GM12864 (cell line): ENCODE results near the gene LARP4B.

Experiments used
- DNase-seq: peaks from one replicate; pipeline ENCODE4 v3.0.0-alpha.2; 2011; ENCODE audit warnings: low read depth
- H3K4me3 ChIP-seq: 2 replicates; pipeline ENCODE4 v1.5.1; 2011; ENCODE audit warnings: mild to moderate bottlenecking, low read depth, low read length, control low read depth
- CTCF ChIP-seq: IDR thresholded peaks from 2 replicates; pipeline ENCODE4 v1.5.1; 2011; ENCODE audit warnings: low read depth, mild to moderate bottlenecking, moderate library complexity, low read length, control low read depth, inconsistent platforms; ENCODE audit errors: missing control alignments

LARP4B gene

GRCh38 chr10:917999-918398, 13.5 kb downstream of the LARP4B start:
- no peak for TF ChIP-seq CTCF
- H3K4me3 ChIP-seq, result no peak overlapping the region
- no peak for DNase-seq

- no peak overlapping the region for H3K4me3 ChIP-seq
- no peak for TF ChIP-seq CTCF
- DNase-seq, result no peak
Measured at GRCh38 chr10:917416-917720, 14.1 kb downstream of the LARP4B start.

GRCh38 chr10:916716-917415, 14.6 kb downstream of the LARP4B start:
- H3K4me3 ChIP-seq, result no peak overlapping the region
- no peak for DNase-seq
- no peak for TF ChIP-seq CTCF

- no peak overlapping the region for H3K4me3 ChIP-seq
- TF ChIP-seq CTCF, result no peak
- DNase-seq, result no peak
Measured at GRCh38 chr10:909831-910230, 21.7 kb downstream of the LARP4B start.

GRCh38 chr10:905972-906371, 25.5 kb downstream of the LARP4B start:
- no peak for DNase-seq
- no peak overlapping the region for H3K4me3 ChIP-seq
- no peak for TF ChIP-seq CTCF

- no peak for DNase-seq
- TF ChIP-seq CTCF, result no peak
- no peak overlapping the region for H3K4me3 ChIP-seq
Measured at GRCh38 chr10:905503-905902, 26.0 kb downstream of the LARP4B start.

GRCh38 chr10:904403-904802, 27.1 kb downstream of the LARP4B start:
- no peak for DNase-seq
- no peak overlapping the region for H3K4me3 ChIP-seq
- TF ChIP-seq CTCF, result no peak
